GM19025 (cell line): Measurements from ENCODE around the gene HLCS.

Experiments used
- ATAC-seq: cut with Tn5 transposase; IDR thresholded peaks from one replicate; pipeline ENCODE4 v1.9.1; 2021; ENCODE audit warnings: mild to moderate bottlenecking, low read depth, moderate library complexity; ENCODE audit not compliant: unreplicated experiment

HLCS gene

DNA sequence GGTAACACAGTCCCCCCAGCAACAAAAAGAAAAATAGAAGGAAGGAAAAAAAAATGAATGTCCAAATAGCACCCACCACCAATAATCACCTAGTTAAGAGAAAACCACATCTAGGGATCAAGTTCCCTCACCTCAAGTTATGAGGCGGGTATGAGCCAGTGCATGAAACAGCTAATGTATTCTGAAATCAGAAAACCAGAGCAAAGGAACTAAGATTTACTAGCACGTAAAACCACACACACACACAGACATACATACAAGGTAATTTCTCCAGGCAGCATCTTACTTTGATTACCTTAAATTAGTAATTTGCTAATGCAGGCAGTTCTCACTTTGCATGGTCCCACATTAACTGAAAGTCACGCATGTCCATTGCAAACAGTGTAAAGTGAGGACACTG lies 109.8 kb downstream of the HLCS start:
- no peak for ATAC-seq

DNA sequence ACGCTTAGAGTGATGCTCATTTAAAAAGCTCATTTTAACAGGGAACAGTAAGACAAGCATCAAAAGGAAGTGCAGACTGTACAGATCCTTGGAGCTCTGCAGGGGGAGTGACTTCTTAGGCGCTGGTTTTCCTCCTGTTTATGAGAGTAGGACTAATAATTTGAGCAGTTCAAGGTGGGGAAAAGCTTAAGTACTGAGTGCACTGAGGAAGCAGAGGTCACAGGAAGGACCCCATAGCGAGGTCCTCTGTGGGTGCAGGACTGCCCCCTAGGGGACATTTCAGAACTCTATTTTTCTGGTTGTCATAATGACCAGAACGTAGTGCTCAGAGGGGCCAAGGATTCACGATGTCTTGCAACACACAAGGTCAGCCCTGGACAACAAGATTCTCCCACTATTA lies 112.1 kb downstream of the HLCS start:
- no peak for ATAC-seq

DNA sequence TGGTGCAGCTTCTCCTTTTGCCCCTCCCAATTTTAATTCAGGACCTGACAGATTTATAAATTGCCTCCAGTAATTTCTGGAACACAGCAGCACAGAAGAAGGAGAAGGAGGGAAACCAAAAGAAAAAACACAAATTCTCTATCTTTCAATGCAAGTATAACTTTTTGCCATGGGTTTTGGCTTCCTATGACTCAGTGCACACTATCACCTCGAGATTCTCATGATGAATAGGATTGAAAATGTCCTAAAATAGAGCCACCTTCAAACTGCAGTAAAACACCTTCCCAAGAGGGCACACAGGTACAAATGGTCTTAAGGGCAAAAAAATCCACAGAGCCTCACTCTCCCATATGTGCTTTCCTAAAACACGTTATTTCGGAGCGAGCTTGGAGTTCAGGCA lies 113.6 kb downstream of the HLCS start:
- ATAC-seq, result no peak

DNA sequence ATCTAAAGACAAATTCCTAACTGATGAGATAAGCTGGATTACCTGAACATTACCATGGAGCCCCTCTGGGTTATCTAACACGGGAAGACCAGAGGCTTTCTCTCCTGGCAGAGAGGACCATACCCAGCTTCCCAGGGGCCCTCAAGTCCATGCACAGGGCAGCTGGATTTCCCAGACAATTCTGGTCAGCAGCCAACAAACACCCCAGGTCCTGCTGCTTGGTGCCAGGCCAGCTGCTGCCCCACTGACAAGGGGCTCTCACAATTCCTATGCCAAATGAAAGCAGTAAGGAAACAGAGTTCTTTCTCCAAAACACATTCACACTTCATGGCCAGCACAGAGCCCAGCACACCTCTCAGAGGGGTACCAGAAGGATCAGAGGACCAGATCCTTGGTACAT lies 114.2 kb downstream of the HLCS start:
- ATAC-seq, result no peak

DNA sequence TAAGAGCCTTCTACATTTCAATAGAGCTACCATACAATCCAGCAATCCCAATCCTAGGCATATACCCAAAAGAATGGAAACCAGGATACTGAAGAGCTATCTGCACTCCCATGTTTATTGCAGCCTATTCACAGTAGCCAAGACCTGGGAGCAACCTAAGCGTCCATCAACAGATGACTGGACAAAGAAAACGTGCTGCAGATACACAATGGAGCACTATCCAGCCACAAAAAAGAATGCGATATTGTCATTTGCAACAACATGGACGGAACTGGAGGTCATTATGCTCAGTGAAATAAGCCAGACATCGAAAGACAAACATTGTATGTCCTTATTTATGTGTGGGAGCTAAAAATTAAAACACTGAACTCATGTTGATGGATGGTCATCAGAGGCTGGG lies 115.3 kb downstream of the HLCS start:
- ATAC-seq, result no peak

DNA sequence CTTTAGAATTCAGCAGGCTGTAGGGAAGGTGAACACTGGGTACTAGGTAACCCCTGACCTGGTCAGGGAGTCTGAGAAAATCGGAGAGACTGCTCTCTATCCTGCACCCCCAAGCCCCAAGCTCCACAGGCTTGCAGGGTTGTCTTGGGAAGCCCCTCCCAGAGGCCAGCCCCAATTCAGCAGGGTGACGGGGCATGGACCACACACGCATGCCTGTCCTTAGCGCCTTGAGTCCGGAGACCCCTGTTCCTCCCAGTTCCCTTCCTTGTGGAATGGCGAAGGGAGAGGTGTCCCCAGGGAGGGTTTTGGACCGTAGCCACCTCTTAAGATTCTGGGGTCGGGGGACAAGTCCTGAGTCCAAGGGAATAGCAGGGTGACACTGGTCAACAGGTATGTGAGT lies 116.1 kb downstream of the HLCS start:
- no peak for ATAC-seq

DNA sequence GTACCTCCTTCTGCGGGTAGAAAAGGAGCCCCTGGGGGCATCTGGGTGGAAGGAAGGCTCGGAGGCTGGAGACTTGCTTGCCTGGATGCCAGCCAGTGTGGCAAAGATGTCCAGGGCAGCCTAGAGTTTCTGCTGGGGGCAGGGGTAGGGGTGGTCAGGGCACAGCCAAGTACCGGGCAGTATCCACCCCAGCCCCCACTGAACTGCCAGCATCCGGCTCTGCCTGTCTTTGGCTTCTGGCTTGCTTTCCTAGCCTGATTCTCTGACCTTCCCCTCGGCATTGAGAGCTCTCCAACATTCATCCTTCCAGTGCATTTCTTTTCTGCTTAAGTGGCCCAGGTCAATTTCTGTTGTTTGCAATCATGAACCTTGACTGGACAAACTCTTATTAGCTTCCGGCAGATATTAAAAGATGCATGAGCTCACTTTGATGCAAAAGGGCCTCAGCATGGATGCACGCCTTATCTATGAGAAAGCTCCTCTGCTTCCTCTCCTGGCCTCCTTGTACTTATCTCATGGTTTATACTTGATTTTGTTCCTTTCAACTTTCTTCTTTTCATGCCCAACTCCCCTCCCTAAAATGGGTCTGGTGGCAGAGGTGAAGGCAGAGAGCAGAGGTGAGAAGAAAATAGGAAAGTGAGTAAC lies 116.9 kb downstream of the HLCS start:
- no peak for ATAC-seq

DNA sequence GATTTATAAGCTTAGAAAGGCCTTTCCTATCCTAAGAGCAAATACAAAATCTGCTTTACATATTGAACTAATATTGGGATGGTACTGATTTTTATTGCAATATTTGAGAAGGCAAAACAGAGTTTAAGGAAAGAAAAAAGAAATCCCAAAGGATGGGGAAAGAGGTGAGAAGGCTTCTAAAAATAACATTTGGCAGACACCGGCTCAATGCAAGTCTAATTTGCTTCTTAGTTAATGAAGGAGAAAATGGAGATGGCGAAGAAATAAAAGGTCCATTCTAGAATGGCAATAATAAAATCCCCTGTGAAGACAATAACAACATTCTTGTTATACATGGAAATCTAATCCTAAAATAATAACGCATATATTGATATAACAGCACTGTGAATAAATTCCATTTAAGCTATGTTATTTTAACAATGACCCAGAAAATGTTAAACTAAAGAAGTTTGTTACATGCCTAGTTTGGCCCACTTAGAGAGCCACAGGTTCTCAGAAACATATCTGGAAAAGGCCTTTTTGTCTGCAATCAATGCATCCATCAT lies 117.7 kb downstream of the HLCS start:
- ATAC-seq, result no peak

DNA sequence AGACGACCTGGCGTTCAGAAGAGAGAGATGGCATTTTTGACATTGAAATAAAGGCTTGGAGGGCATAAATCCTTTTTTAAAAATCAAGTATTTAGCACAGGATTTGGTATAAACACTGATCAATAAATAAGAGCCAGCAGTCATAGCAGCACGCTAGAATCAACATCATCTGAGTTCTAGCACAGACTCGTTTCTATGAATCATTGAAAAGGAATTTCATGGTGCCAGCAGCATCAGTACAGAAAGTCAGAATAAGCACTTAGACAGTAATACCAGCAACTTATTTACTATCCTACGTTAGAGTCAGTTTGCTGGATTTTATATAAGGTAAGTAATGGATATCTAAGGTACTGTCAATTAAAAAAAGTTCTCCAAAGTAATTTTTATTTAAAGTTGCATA lies 119.3 kb downstream of the HLCS start:
- no peak for ATAC-seq

DNA sequence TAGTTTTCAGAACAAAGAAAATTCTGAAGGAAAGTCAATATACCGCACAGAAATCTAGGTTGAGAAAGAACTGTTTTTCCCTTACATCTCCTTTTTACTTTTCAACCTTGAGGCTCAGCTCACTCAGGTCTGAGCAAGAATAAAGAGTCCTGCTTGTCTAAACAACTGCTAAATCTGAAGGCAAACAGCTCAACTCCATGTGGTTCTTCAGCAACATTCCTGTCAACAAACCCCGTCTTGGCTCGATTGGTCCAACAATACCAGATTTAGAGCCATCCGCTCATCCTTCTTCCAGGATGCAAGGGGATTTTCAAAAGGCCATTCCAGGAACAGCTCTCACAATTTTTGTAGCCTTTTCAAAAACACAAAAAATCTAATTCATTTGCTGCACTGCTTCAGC lies 119.8 kb downstream of the HLCS start:
- no peak for ATAC-seq

DNA sequence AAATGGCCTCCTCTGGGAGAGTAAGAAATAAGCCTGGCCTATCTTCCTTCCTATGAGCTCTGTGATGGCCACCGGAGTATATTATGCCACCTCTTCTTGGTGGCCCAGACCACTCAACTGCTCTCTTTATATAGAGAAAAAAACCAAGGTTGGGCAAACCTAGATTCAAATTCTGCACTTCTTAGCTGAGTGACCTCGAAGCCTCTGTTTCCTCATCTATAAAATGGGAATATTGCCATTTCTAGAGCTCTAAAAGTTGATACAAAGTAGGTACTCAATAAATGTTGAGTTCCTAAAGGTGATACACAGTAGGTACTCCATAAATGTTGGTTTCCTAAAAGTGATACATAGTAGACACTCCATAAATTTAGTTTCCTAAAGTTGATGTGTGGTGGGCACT lies 120.7 kb downstream of the HLCS start:
- no peak for ATAC-seq

DNA sequence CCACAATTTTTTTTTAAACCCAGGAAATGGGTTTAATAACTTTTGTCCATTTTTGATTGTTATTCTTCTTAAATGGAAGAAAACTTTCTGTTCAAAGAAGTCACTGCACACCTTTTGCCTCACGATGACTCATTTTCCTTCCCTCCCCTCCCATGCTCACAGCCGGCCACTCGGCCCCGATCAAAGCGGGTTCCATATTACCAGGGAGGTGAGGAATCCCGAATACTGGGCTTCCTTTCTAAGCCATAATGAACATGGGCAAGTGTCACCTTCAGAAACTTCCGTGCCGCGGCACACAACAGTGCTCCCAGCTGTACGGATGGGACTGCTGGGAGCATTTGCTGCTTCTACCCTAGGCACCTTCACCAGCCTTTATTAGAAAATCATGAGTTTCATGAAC lies 121.4 kb downstream of the HLCS start:
- no peak for ATAC-seq

DNA sequence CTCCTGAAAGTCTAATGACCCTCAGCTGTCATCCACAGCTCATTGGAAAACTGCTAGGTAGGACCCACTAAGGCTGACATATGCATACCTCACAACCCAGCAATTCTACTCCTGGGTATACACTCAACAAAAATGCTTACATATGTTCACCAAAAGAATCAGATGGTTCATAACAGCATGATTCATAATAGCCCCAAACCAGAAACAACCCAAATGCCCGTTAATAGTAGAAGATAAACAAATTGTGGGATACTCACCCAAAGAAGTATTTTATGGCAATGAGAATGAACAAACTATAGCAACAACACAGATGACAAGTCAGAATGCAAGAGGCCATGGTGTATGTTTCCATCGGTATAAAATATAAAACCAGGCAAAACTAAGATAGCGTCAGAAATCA lies 124.6 kb downstream of the HLCS start:
- no peak for ATAC-seq

DNA sequence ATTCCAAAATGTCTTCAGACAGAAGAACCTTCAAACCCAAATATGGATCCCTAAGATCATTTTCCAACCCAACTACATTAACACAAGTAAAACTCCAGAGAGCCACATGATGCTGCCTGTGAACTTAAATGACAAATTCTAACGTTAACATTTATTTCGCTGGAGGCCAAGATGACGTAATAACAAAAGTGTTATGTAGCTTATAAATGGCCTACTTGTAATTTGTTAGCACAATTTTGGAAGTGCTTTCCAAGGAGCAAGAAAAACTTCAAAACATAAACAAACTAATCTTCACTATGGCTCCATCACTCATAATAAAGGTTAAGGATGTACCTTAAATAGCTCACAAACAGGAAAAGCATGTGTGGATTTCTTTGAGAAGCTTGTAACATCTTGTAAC lies 126.7 kb downstream of the HLCS start:
- no peak for ATAC-seq

DNA sequence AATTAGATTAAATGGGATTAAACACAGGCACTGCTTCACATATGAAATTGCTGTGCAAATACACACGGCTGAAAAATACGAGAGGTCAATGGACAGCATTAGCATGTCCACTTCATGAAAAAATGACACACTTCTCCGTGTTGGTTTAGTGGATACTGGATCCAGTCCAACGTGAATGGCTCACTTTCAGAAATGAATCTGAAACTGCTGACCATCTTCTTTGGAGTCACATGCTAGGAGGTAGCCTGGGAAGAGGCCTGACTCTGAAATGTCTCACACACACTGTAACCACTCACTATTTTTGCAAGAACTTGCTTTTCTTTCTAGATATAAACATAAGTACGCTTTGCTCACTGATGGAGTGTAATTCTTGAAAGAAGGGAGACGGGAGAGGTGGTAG lies 127.3 kb downstream of the HLCS start:
- ATAC-seq, result no peak

DNA sequence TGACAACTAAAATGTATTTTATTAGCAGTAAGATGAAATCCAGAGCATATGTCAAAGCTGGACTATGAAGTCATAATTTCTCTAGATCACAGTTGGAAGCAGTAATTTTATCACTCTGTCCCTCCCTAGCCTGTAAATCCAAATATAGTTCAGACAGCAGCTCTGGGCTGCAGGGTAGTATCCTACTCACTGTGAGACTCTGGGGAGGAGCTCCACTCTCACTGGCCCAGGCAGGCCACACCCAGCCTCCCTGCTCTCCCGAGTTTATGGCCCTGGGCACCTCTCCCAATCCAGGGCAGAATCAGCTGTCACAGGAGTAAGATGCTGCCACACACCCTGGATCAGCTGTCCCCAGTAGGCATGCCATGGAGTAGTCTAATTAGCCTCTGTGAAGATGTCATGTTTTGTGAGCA lies 131.1 kb downstream of the HLCS start:
- ATAC-seq, result no peak

DNA sequence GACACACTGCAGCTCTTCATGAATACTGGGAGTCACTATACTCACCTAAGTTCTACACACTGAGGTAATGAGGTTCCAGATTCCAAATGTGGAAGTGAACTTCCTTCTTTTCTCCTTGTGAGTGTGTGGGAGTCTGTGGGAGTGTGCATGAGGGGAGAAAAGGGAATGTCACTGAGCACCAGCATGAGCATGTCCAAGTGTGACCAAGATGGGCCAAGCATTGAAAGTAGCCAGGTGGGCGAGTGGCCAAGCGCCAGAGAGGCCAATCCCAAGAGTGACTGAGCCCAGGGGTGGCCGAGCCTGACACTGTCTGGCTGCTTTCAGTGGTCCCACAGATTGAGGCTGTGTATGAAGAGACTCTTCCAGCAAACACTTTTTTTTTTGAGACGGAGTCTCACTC lies 132.3 kb downstream of the HLCS start:
- no peak for ATAC-seq

DNA sequence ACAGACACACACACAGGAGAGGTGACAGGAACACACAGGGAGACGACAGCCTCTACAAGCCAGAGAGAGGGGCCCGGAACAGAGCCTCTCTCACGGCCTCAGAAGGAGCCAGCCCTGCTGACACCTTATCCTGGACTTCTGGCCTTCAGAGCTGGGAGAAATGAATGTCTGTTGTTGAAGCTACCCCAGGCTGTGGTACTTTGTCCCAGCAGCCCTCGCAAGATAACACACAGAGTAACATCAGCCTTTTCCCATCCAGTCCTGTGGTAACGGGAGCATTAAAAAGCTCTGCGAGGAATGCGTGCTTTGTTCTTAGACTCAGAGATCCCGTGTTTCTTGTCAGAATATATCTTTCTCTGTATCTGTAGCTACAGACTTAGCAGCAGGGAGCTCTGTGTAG lies 136.4 kb downstream of the HLCS start:
- ATAC-seq, result no peak

DNA sequence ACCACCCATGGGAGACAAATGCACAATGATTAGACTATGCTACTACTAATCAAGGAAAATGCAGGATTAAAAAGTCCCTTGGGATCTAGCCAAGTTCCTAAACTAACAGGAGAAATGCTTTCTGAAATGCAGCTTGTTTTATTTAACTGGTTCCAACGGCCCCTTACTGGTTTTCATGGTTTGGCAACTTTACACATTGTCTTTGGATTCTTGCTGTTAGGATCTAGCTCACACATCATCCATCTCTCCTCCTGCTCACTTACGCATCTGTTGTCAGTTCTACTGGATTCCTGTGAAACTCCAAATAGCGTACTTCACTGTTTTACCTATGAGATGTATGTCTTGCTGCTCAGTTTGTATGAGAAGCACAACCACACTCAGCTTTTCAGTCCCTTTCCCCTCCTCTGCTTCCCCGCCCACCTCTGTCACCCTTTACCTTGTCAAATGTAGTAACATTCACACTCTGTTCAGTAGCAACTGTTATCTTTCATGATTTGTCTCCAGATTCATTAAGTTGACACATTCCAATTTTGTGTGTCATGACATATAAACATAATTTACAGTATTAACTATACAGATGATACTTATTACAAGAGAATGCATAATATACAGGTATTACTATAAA lies 137.5 kb downstream of the HLCS start:
- ATAC-seq, result no peak

DNA sequence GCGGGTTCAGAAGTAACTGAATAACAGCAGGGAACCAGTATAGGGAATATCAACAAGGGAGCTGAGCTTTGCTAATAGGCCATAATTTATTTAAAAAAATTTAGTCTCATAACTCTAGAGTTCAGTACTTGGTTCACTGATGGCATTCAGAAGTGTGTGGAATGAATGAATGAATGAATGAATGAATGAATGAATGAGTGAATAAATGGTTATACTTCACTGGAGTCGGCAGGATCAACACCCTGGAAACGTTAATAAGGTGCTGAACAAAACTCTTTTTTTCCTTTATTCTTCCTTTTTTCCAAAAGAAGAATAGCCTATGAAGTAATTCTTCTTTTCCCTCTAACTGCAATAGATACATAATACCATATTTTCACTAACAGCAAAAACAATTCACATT lies 138.3 kb downstream of the HLCS start:
- ATAC-seq, result no peak

DNA sequence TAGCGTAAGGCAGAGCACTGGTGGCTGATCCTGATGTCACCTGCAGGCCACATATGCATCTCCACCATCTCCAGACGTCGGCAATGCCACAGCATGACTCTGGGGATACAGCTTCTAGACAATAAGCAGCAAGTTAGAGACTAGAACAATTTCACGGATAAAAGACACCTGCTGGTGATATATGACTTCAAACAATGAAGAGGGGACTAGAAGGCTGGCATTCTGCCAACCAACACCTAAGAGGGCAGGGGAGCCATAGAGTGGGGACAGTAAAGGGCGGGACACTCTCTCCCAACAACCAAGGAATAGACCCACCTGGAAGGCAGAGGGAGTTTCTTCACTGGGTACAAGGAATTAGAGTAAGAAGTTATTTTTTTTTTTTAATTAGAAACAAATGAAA lies 140.8 kb downstream of the HLCS start:
- no peak for ATAC-seq

DNA sequence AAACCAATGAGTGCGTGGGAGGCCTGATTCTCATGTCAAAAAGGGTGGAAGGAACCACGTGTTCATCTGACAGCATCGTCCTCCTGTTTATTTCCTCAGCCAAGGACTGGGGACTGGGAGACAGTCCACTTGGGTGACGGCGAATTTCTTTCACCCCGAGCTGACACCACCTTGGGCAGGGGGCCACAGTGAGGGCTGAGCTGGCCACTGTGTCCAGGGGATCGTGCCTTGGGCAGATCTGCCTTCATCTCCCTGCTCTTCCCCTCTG lies 145.5 kb downstream of the HLCS start:
- ATAC-seq, result no peak
